ENCODE measurements around the gene ZFPM1.

ZFPM1 gene

GRCh38 chr16:88475037-88475436 lies 22.0 kb downstream of the ZFPM1 start:
- Histone ChIP-seq H3K9me3 (ENCODE audit: insufficient read depth, low read length) (no peaks in the 10 kb centered on the region), H3K4me2 (ENCODE audit: low read length) (no peak overlapping the region), H3K27me3 (ENCODE audit: low read depth, low read length) (peaks cover 15% of the 10 kb centered on the region), H2AFZ (ENCODE audit: low read depth, low read length) (no peak overlapping the region), H3K9ac (ENCODE audit: low read length) (no peak overlapping the region), H3K4me1 (ENCODE audit: low read length) (peaks cover 18% of the 10 kb centered on the region), H4K20me1 (ENCODE audit: insufficient read depth, low read length) (peaks cover 90% of the 10 kb centered on the region), H3K36me3 (replicated peaks; ENCODE audit: low read depth, low read length) (no peaks in the 10 kb centered on the region), H3K27ac (ENCODE audit: low read length) (no peak overlapping the region), H3K79me2 (ENCODE audit: low read length) (peaks cover 4% of the 10 kb centered on the region; the same call in 1 of the 2 replicates), H3K4me3 (ENCODE audit: low read length) (no peak overlapping the region)
- TF ChIP-seq, protein P1, sequence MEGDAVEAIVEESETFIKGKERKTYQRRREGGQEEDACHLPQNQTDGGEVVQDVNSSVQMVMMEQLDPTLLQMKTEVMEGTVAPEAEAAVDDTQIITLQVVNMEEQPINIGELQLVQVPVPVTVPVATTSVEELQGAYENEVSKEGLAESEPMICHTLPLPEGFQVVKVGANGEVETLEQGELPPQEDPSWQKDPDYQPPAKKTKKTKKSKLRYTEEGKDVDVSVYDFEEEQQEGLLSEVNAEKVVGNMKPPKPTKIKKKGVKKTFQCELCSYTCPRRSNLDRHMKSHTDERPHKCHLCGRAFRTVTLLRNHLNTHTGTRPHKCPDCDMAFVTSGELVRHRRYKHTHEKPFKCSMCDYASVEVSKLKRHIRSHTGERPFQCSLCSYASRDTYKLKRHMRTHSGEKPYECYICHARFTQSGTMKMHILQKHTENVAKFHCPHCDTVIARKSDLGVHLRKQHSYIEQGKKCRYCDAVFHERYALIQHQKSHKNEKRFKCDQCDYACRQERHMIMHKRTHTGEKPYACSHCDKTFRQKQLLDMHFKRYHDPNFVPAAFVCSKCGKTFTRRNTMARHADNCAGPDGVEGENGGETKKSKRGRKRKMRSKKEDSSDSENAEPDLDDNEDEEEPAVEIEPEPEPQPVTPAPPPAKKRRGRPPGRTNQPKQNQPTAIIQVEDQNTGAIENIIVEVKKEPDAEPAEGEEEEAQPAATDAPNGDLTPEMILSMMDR (IDR thresholded peaks at IDR 0.05; ENCODE audit: low read depth, low read length), result no peak
- TF ChIP-seq EZH2phosphoT487 (IDR thresholded peaks at IDR 0.05; ENCODE audit: low read depth), result no peak

GRCh38 chr16:88476203-88476602 lies 23.1 kb downstream of the ZFPM1 start:
- Histone ChIP-seq H3K27ac (ENCODE audit: low read length) (no peak overlapping the region), H3K4me3 (ENCODE audit: low read length) (no peak overlapping the region), H3K9ac (ENCODE audit: low read length) (no peak overlapping the region), H3K36me3 (replicated peaks; ENCODE audit: low read depth, low read length) (no peaks in the 10 kb centered on the region), H3K4me1 (ENCODE audit: low read length) (peaks cover 29% of the 10 kb centered on the region), H3K27me3 (ENCODE audit: low read depth, low read length) (peaks cover 17% of the 10 kb centered on the region), H3K9me3 (ENCODE audit: insufficient read depth, low read length) (no peaks in the 10 kb centered on the region), H3K4me2 (ENCODE audit: low read length) (no peak overlapping the region), H3K79me2 (ENCODE audit: low read length) (peaks cover 4% of the 10 kb centered on the region; the same call in 1 of the 2 replicates), H4K20me1 (ENCODE audit: insufficient read depth, low read length) (peaks cover 91% of the 10 kb centered on the region), H2AFZ (ENCODE audit: low read depth, low read length) (no peak overlapping the region)
- no peak for TF ChIP-seq EZH2phosphoT487 (IDR thresholded peaks at IDR 0.05; ENCODE audit: low read depth)
- TF ChIP-seq, protein P1 (IDR thresholded peaks at IDR 0.05; ENCODE audit: low read depth, low read length), result no peak

- Histone ChIP-seq H3K27me3 (ENCODE audit: low read depth, low read length) (peaks cover 17% of the 10 kb centered on the region), H3K36me3 (replicated peaks; ENCODE audit: low read depth, low read length) (no peaks in the 10 kb centered on the region), H4K20me1 (ENCODE audit: insufficient read depth, low read length) (peaks cover 90% of the 10 kb centered on the region)
These were observed 23.8 kb downstream of the ZFPM1 start for GRCh38 chr16:88476817-88477397.

More at GRCh38 chr16:88476817-88477397, 23.8 kb downstream of the ZFPM1 start:
- TF ChIP-seq, protein P1 (IDR thresholded peaks at IDR 0.05; ENCODE audit: low read depth, low read length), result no peak
- TF ChIP-seq EZH2phosphoT487 (IDR thresholded peaks at IDR 0.05; ENCODE audit: low read depth), result no peak
- Histone ChIP-seq H3K79me2 (ENCODE audit: low read length) (peaks cover 4% of the 10 kb centered on the region; the same call in 1 of the 2 replicates), H3K4me3 (ENCODE audit: low read length) (no peak overlapping the region), H3K4me1 (ENCODE audit: low read length) (peaks cover 36% of the 10 kb centered on the region), H2AFZ (ENCODE audit: low read depth, low read length) (no peak overlapping the region), H3K9me3 (ENCODE audit: insufficient read depth, low read length) (no peaks in the 10 kb centered on the region), H3K27ac (ENCODE audit: low read length) (no peak overlapping the region), H3K9ac (ENCODE audit: low read length) (no peak overlapping the region), H3K4me2 (ENCODE audit: low read length) (no peak overlapping the region)

Measured in OCI-LY3 (cell line).